HFFc6 (cell line): ENCODE data around the gene HMGB1. TPM values are rescaled to one million over a fixed set of nuclear protein-coding genes. Genes with fewer than 3 reads are reported as not detected.
A peak's percentile ranks its signal among the peaks of the same experiment; 100 is the strongest.

Source experiments
- DNase-seq: peaks from one replicate; pipeline ENCODE4 v3.0.0-alpha.2; 2018
- H3K27ac Mint-ChIP-seq: 2 replicates; pipeline ENCODE4 v1.8.0; 2020; ENCODE audit warnings: mild to moderate bottlenecking, mixed read lengths
- H3K27me3 Mint-ChIP-seq: 2 replicates; pipeline ENCODE4 v1.8.0; 2021; ENCODE audit warnings: mild to moderate bottlenecking, moderate library complexity, mixed read lengths; ENCODE audit not compliant: insufficient read depth
- H3K36me3 Mint-ChIP-seq: 2 replicates; pipeline ENCODE4 v1.8.0; 2021; ENCODE audit warnings: low read depth, mixed read lengths
- H3K4me1 Mint-ChIP-seq: 2 replicates; pipeline ENCODE4 v1.8.0; 2020; ENCODE audit warnings: low read depth, mixed read lengths
- H3K4me3 Mint-ChIP-seq: 2 replicates; pipeline ENCODE4 v1.8.0; 2020; ENCODE audit warnings: mild to moderate bottlenecking, moderate library complexity, mixed read lengths
- H3K9me3 Mint-ChIP-seq: 2 replicates; pipeline ENCODE4 v1.8.0; 2020; ENCODE audit warnings: mild to moderate bottlenecking, mixed read lengths
- CTCF ChIP-seq: fragments of 200-600 bp; sonication (generic); IDR thresholded peaks from 2 replicates; pipeline ENCODE4 v1.5.0; 2021; ENCODE audit warnings: antibody characterized with exemption, mild to moderate bottlenecking
- long read RNA-seq: library from polyadenylated mRNA; unstranded; transcript quantifications from one replicate; pipeline ENCODE4 v2.0.0, GENCODE V29; 2019
- total RNA-seq, 6 experiments: library from RNA; stranded (reverse); fragmentation: NEBNext Ultra II Directional; extraction: Animal tissue kit (Norgen Biotek cat#: 25700); gene quantifications; 2 replicates in 1 of 6; 3 replicates in 5 of 6; pipeline ENCODE4 v1.2.3, GENCODE V29; 2021

Gene HMGB1
- total RNA-seq = 100 to 1,000 TPM; 259 to 434 (median 377) TPM
- long read RNA-seq, full-length matches to known transcripts = 216 of 411 reads
- long read RNA-seq, partial matches to known transcripts = 124 of 411 reads
- long read RNA-seq, other reads (novel, unspliced or antisense) = 71 of 411 reads

GRCh38 chr13:30465593-30466357 is at the start of gene HMGB1:
Gene HMGB1, minus strand, starts transcription at chr13:30465936. Its CDS starts 2,256 bp downstream, at chr13:30463680.
- no peak for TF ChIP-seq CTCF
- peaks cover 48% of the 10 kb centered on the region for H3K4me1 Mint-ChIP-seq
- peaks cover 22% of the 10 kb centered on the region for H3K36me3 Mint-ChIP-seq
- peak within 1 kb of the TSS; percentile 97 for H3K27ac Mint-ChIP-seq
- peak; percentile 99 for DNase-seq
- no peaks in the 10 kb centered on the region for H3K9me3 Mint-ChIP-seq
- H3K27me3 Mint-ChIP-seq = peaks cover 7% of the 10 kb centered on the region; the same call in 1 of the 2 replicates
- peak within 1 kb of the TSS; percentile 92 for H3K4me3 Mint-ChIP-seq

GRCh38 chr13:30510811-30511371 is 45.2 kb upstream of the HMGB1 start:
- Mint-ChIP-seq H3K27ac (no peak overlapping the region), H3K27me3 (peaks cover 4% of the 10 kb centered on the region), H3K9me3 (no peaks in the 10 kb centered on the region), H3K36me3 (no peaks in the 10 kb centered on the region), H3K4me1 (peaks cover 7% of the 10 kb centered on the region), H3K4me3 (no peak overlapping the region)
- peak; percentile 5 for DNase-seq
- no peak for TF ChIP-seq CTCF

GRCh38 chr13:30510091-30510490 is 44.4 kb upstream of the HMGB1 start:
- H3K9me3 Mint-ChIP-seq = no peaks in the 10 kb centered on the region
- peaks cover 7% of the 10 kb centered on the region for H3K4me1 Mint-ChIP-seq
- no peak for DNase-seq
- no peak overlapping the region for H3K4me3 Mint-ChIP-seq
- H3K36me3 Mint-ChIP-seq = no peaks in the 10 kb centered on the region
- H3K27me3 Mint-ChIP-seq = peaks cover 4% of the 10 kb centered on the region
- TF ChIP-seq CTCF = no peak
- H3K27ac Mint-ChIP-seq = no peak overlapping the region

GRCh38 chr13:30509254-30510050 is 43.7 kb upstream of the HMGB1 start:
- Mint-ChIP-seq H3K4me1 (peaks cover 8% of the 10 kb centered on the region), H3K27me3 (peaks cover 4% of the 10 kb centered on the region), H3K36me3 (no peaks in the 10 kb centered on the region), H3K27ac (no peak overlapping the region), H3K4me3 (no peak overlapping the region), H3K9me3 (no peaks in the 10 kb centered on the region)
- DNase-seq = no peak
- TF ChIP-seq CTCF = no peak

GRCh38 chr13:30504081-30504480 is 38.3 kb upstream of the HMGB1 start:
- no peak for TF ChIP-seq CTCF
- Mint-ChIP-seq H3K9me3 (no peaks in the 10 kb centered on the region), H3K27me3 (peaks cover 3% of the 10 kb centered on the region; the same call in 1 of the 2 replicates), H3K27ac (no peak overlapping the region), H3K4me3 (no peak overlapping the region), H3K36me3 (no peaks in the 10 kb centered on the region), H3K4me1 (0 out of 2 replicates have a peak, but pooled peaks cover 9% of the 10 kb centered on the region)
- no peak for DNase-seq
